ENCODE results near the gene HDAC4.

DNA sequence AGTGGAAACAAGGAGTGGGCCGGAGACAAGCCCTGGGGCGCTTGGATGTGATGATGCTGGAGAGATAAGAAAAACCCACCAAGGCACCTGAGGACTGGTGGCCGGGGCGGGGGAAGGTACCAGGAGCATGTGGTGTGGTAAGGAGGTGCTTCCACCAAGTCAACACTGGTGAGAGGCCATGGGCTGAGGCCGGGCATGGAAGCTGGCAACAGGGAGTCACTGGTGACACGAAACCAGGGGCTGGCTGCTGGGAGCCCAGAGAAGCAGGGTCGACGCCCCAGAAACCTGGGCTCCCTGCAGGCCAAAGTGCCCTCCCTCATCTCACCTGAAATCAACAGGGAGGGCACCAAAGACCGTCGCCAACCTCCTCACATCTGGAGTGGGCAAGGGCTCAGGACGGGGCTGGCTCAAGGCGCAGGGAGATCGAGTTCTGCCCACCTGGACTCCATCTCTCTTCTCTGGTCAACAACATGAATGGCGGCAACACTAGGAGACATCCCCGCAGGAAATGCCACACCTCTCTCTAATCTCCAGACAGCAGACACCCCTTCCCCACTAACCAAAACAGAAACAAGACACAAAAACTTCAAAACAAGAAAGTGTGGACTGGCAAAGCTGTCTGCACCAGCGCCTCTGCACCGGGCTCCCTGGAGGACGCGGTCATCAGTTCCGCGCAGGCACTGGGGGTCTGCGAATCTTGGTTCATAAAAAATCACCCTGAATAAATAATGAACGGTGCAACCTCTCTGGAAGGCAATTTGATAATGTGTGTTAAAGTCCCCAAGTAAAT, 185.5 kb downstream of the HDAC4 start:
- TF ChIP-seq, protein P1, sequence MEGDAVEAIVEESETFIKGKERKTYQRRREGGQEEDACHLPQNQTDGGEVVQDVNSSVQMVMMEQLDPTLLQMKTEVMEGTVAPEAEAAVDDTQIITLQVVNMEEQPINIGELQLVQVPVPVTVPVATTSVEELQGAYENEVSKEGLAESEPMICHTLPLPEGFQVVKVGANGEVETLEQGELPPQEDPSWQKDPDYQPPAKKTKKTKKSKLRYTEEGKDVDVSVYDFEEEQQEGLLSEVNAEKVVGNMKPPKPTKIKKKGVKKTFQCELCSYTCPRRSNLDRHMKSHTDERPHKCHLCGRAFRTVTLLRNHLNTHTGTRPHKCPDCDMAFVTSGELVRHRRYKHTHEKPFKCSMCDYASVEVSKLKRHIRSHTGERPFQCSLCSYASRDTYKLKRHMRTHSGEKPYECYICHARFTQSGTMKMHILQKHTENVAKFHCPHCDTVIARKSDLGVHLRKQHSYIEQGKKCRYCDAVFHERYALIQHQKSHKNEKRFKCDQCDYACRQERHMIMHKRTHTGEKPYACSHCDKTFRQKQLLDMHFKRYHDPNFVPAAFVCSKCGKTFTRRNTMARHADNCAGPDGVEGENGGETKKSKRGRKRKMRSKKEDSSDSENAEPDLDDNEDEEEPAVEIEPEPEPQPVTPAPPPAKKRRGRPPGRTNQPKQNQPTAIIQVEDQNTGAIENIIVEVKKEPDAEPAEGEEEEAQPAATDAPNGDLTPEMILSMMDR (IDR thresholded peaks at IDR 0.05), result no peak
- TF ChIP-seq POLR2A (IDR thresholded peaks at IDR 0.05), result no peak
